AG20443 (cell line): ENCODE measurements around the gene MRPS5.

Source experiments
- DNase-seq: peaks from one replicate; pipeline ENCODE4 v3.0.0; 2012; ENCODE audit warnings: low spot score, mixed read lengths

Gene MRPS5

GRCh38 chr2:95091885-95092555 is 29.6 kb downstream of the MRPS5 start:
- no peak for DNase-seq

GRCh38 chr2:95087379-95087778 is 34.2 kb downstream of the MRPS5 start:
- no peak for DNase-seq

GRCh38 chr2:95086017-95086416 is 35.6 kb downstream of the MRPS5 start:
- DNase-seq, result no peak

- no peak for DNase-seq
These were observed 39.1 kb downstream of the MRPS5 start for GRCh38 chr2:95082477-95082876.

- DNase-seq, result no peak
These were observed 42.4 kb downstream of the MRPS5 start for GRCh38 chr2:95079199-95079683.

GRCh38 chr2:95077861-95078603 is 43.6 kb downstream of the MRPS5 start:
- DNase-seq, result no peak

- no peak for DNase-seq
These were observed 44.1 kb downstream of the MRPS5 start for GRCh38 chr2:95077530-95077825.

GRCh38 chr2:95076705-95077529 is 44.7 kb downstream of the MRPS5 start:
- DNase-seq, result peak; percentile 83

GRCh38 chr2:95075440-95076132 is 46.0 kb downstream of the MRPS5 start:
- DNase-seq, result no peak

GRCh38 chr2:95074663-95075439 is 46.8 kb downstream of the MRPS5 start:
- no peak for DNase-seq

GRCh38 chr2:95073856-95074662 is 47.5 kb downstream of the MRPS5 start:
- no peak for DNase-seq

- no peak for DNase-seq
These were observed 49.2 kb downstream of the MRPS5 start for GRCh38 chr2:95072424-95072823.

GRCh38 chr2:95071856-95072255 is 49.8 kb downstream of the MRPS5 start:
- no peak for DNase-seq

- no peak for DNase-seq
These were observed 52.1 kb downstream of the MRPS5 start for GRCh38 chr2:95069465-95069864.

- no peak for DNase-seq
These were observed 53.4 kb downstream of the MRPS5 start for GRCh38 chr2:95068256-95068655.

GRCh38 chr2:95063086-95063958 is 58.3 kb downstream of the MRPS5 start:
- no peak for DNase-seq

GRCh38 chr2:95062242-95063085 is 59.1 kb downstream of the MRPS5 start:
- no peak for DNase-seq

GRCh38 chr2:95061601-95062183 is 59.9 kb downstream of the MRPS5 start:
- DNase-seq, result no peak
